Limb (tissue), 2 donors: ENCODE results near the gene MKNK1.

Source experiments
- DNase-seq, 2 donors: peaks; one replicate each; pipeline ENCODE4 v3.0.0-alpha.2; 2016; ENCODE audit errors: extremely low spot score in 2 of 2

Gene MKNK1

GRCh38 chr1:46618754-46619415 is 14.8 kb upstream of the MKNK1 start:
- no peak for DNase-seq

GRCh38 chr1:46617833-46618232 is 13.8 kb upstream of the MKNK1 start:
- DNase-seq: no peak

- DNase-seq: no peak
Observed at GRCh38 chr1:46617108-46617800, 13.2 kb upstream of the MKNK1 start.

- peak; percentile 77 to 80 for DNase-seq
Observed at GRCh38 chr1:46616277-46617107, 12.4 kb upstream of the MKNK1 start, which contains the start of gene MOB3C. TSS of gene MOB3C (minus strand) at chr1:46616811. CDS start at chr1:46613321, 3,490 bp downstream.

DNA sequence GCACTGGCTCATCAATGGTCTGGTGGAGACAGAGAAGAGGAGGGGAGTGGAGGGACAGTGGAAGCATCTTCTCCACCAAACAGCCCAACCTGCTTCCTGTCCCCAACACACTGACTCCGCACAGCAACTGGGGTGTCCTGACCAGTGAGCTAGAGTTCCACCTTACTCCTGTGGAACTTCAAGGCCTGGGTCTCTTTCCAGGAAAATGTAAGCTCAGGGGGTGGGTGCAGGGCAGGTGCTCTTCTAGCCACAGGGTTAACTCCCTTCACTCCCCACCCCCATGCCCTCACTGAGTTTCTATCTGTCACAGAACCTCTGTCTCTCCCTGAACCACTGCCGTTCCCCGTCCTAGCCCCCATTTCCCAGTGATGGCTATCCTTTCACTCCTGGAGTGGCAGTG is 11.7 kb upstream of the MKNK1 start:
- no peak for DNase-seq

GRCh38 chr1:46615088-46615487 is 11.0 kb upstream of the MKNK1 start:
- no peak for DNase-seq

DNA sequence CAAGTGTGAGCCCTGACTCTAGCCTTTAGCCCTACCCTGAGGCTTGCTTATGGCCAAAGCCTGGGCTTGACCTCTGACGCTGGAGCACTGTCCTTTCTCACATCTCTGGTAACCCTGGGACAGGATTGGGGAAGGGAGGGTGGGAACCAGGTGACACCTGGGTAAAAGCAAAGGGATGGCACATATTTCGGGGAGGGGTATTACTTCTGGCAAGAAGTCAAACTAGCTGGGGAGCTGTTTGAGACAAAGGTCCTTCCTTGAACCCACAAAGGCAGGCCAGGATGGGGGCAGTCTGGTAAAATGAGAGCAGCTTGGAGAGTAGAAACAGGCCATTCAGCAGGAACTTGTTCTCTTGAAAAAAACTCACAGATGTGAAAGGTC is 10.5 kb upstream of the MKNK1 start:
- DNase-seq: no peak

DNA sequence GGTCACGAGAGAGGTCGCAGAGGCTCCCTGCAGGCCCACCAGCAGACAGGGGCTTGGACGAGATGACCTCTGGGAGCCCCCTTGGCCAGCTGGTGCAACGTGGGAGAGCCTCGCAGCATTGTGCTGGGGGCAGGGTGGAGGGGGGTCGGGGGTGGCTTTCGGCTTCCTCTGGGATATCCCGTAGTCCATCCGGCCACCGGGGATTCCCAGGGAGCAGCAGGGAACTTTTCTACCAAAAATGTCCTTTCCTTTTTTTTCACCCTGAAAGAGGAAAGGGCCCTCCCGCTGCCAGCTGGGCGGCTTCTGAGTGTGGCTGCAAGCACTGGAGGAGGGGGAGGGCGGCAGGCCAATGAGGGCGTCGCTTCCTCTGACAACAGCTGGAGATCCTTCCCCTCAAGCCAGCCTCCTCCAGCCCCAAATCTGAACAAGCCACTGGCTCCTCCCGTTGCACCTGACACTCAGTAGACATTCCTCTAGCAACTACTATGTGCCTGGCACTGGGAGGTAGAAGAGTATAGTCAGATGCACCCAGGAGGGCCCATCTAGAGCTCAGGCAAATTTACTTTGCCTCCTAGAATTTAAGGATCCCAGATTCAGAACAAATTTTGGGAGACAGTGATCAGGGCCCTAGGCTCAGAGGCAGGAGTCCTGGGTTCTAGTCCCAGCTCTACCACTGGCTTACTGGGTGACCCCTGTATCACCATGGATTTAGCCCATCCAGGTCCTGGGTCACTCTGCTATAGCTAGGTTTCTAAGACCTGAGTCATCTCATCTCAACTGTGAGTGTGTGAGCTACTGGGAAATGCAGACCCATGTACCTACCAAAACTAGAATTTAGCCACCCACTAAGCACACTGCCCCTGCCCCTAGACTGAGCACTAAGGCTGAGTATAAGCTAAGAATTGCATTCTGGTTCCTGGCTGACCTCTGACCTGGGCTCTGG is 9.9 kb upstream of the MKNK1 start:
- DNase-seq: peak; percentile 77 to 83

GRCh38 chr1:46612937-46613660 is 9.0 kb upstream of the MKNK1 start:
- DNase-seq: no peak

DNA sequence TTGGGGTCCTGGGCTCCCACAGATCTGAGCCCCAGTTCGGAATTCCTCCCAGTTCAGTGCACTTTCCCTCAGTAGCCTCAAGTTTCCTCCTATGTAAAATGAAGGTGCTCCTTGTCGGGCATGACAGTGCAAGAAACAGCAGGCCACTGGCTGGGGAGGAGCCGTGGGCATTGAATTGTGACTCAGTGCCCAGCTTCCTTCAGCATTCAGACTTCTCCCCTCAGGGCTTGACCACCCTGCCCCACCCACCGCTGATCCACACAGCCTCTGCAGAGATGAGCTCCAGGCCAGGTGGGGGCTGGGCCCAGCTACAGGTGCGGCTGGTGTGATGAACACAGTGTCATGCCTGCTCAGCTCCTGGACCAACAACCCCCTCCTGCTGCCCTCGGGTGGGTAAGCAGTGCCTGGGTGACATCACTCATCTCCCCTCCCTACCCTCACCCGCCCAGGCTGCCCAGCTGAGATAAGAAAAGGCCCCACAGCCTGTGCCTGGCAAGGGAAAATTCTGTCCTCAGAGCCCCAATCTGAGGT is 7.7 kb upstream of the MKNK1 start:
- DNase-seq: no peak

GRCh38 chr1:46607345-46608130 is 3.5 kb upstream of the MKNK1 start:
- DNase-seq: no peak

DNA sequence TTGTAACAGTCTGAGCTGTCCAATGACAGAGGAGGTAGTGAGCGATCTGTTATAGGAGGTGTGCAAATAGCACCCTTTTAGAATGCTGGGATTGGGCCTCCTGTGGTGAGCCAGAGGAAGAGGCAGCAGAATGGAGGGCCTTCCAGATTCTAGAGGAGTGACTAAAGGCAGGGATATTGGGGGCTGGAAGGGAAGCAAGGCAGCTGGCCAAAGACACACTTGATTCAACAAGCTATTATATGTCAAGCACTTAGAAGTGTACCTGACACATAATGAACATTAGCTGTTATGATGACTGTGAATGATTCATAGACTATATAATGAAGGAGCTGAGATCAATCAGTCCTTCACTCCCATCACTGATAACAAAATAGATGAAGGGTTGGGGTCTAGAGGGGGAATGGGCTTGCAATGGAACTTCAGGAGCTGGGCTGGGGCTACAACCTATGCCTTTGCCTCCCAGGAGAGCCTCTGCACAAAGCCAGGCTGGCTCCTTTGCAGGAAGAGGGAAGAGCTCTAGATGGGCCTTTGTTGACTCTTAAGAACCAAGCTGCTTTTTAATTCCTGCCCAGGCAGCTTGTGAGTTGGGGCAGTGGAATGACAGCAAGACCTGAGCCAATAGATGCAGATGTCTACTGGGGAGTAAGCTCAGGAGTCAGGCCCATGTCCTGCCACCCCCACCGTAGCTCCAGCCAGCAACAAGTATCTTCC is 2.3 kb upstream of the MKNK1 start:
- DNase-seq: no peak

DNA sequence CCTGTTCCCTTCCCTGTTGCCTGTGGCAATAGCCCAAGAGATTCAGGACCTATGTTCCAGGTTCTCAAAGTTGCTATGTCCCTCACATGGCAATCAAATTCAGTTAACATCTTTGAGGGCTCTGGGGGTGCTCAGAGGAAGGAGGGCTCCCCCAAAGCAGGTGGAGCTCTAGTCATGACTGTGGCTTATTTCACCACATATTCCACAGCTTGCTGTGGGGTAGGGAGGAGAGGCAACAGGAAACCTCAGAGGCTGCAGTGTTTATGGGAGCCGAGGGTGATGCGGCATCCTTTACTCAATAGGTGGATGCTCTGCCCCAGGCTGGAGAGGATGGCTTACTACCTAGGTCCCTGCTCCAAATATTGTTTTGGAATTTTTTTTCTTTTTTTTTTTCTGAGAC is 1.2 kb upstream of the MKNK1 start:
- DNase-seq: no peak

- no peak for DNase-seq
Observed at GRCh38 chr1:46603481-46603857, 599 bp downstream of the MKNK1 start.

DNA sequence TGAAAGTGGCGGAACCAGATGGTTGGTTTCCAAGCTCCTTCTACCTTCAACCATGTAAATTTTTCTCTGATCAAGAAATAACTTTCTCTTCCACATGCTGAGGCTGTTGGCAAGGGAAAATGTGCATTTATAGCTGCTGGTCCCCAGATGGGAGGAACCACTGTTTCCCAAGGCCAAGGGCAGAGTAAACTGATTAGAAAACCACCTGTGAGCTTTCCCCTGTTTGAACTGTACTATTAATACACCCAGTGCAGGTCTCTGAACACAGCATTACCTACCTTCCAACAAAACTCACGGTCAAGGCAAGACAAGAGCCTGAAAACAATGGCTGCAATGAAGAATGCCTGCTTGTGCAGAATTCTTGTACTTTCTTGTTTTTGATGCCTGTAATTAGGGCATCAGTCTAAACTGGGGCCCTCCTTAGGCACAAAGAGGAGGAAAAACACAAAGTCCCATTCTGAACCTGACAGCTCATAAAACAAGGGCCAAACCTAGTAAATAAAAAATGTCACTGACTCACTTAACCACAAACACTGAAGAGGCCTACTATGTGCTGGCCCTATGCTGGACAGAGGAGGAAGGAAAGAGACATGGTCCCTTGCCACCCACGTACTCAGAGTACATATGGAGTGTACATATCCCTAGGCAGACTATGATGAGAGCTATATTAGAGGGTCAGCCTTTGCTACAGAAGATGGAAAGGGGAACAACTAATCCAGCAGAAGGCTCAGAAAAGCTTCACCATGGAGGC is 2.6 kb downstream of the MKNK1 start:
- no peak for DNase-seq

GRCh38 chr1:46599059-46599970 is 4.8 kb downstream of the MKNK1 start:
- DNase-seq: no peak

DNA sequence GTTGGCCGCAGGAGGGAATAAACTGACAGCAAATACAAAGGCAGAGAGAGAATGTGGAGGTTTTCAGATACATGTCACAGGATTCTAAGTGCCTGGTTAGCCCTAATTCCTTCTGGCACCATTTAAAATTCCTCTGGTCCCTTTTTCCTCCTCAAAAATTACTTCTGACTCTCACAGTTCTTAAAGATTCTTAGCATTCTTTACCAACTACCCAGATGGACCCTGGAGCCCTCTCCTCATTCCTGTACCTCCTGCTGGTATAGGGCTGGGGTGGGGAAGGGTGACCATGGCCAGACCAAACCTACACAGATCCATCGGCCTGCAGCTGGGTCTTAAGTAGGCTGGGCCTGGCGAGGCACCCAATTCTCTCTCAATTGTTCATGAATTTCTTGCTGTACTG is 7.2 kb downstream of the MKNK1 start:
- DNase-seq: no peak
